Muscle of leg (tissue), 11 donors: ENCODE data around the gene E4F1. TPM values are rescaled to one million over a fixed set of nuclear protein-coding genes. Genes with fewer than 3 reads are reported as not detected.
"Not testable (repeated sequence)": the region's sequence is repeated elsewhere in the genome, so short reads cannot be mapped to it uniquely, and the experiment has no call there.

Experiments used
- DNase-seq: peaks from one replicate; pipeline ENCODE4 v3.0.0; 2013
- H3K27ac ChIP-seq: one replicate; pipeline ENCODE4 v1.5.1; 2013; ENCODE audit warnings: mild to moderate bottlenecking, low read length, control low read depth
- H3K27me3 ChIP-seq: one replicate; pipeline ENCODE4 v1.6.1; 2013; ENCODE audit warnings: low read length; ENCODE audit not compliant: control insufficient read depth, insufficient read depth
- H3K36me3 ChIP-seq: one replicate; pipeline ENCODE4 v1.6.1; 2013; ENCODE audit warnings: low read length; ENCODE audit not compliant: control insufficient read depth, insufficient read depth
- H3K4me1 ChIP-seq: one replicate; pipeline ENCODE4 v1.6.1; 2013; ENCODE audit warnings: low read length; ENCODE audit not compliant: control insufficient read depth, insufficient read depth
- H3K4me3 ChIP-seq: one replicate; pipeline ENCODE4 v1.5.1; 2013; ENCODE audit warnings: low read length, control low read depth
- H3K9me3 ChIP-seq: replicated peaks from 2 replicates; pipeline ENCODE4 v1.6.1; 2013; ENCODE audit warnings: low read depth, low read length; ENCODE audit not compliant: control insufficient read depth
- WGBS: methylation state at CpG from one replicate; pipeline ENCODE4 v1.1.5; 2013; ENCODE audit warnings: missing lambda C conversion rate; ENCODE audit not compliant: insufficient coverage; 5-methylcytosine and 5-hydroxymethylcytosine counted together
- polyA plus RNA-seq, 8 donors: library from polyadenylated mRNA; unstranded; fragments of 120-200 nt; gene quantifications; one replicate each; pipeline versions ENCODE4 v1.2.1 to v1.2.3, GENCODE V29; 2013; ENCODE audit warnings: inconsistent platforms in 1 of 8, low replicate concordance in 1 of 8; ENCODE audit not compliant: insufficient read length in 8 of 8, insufficient read depth in 1 of 8
- total RNA-seq: library from RNA; stranded (reverse); fragments of 120-200 nt; gene quantifications from one replicate; pipeline ENCODE4 v1.2.4, GENCODE V29; 2013

Gene E4F1
- total and polyA plus RNA-seq, 9 donors: 14.2 to 19.3 (median 17.7) TPM

GRCh38 chr16:2257726-2258125 is 34.3 kb downstream of the E4F1 start:
- DNase-seq: no peak
- peaks cover 77% of the 10 kb centered on the region for H3K36me3 ChIP-seq
- no peak overlapping the region for H3K27ac ChIP-seq
- no peaks in the 10 kb centered on the region for H3K4me1 ChIP-seq
- H3K27me3 ChIP-seq: no peaks in the 10 kb centered on the region
- no peaks in the 10 kb centered on the region for H3K9me3 ChIP-seq
- 97% methylated on average over 4 of the region's 6 CpGs for WGBS
- H3K4me3 ChIP-seq: no peak overlapping the region

- not testable (repeated sequence) for DNase-seq, H3K4me3 ChIP-seq, H3K27ac ChIP-seq, H3K27me3 ChIP-seq, H3K9me3 ChIP-seq, H3K4me1 ChIP-seq
- 95% methylated on average over 6 of the region's 7 CpGs for WGBS
- H3K36me3 ChIP-seq: peaks cover 78% of the 10 kb centered on the region
Observed at GRCh38 chr16:2258530-2258929, 35.1 kb downstream of the E4F1 start.

- DNase-seq: no peak
- peaks cover 76% of the 10 kb centered on the region for H3K36me3 ChIP-seq
- H3K4me3 ChIP-seq: no peak overlapping the region
- H3K27ac ChIP-seq: no peak overlapping the region
- H3K4me1 ChIP-seq: no peaks in the 10 kb centered on the region
- H3K9me3 ChIP-seq: no peaks in the 10 kb centered on the region
- no CpG with 5 or more reads among the region's 8 CpGs for WGBS
- H3K27me3 ChIP-seq: no peaks in the 10 kb centered on the region
Observed at GRCh38 chr16:2260250-2260649, 36.9 kb downstream of the E4F1 start.

- not testable (repeated sequence) for H3K4me3 ChIP-seq, DNase-seq, H3K27me3 ChIP-seq, H3K27ac ChIP-seq, H3K4me1 ChIP-seq, H3K9me3 ChIP-seq
- 86% methylated on average over 11 of the region's 14 CpGs for WGBS
- H3K36me3 ChIP-seq: peaks cover 49% of the 10 kb centered on the region
Observed at GRCh38 chr16:2263026-2263425, 39.6 kb downstream of the E4F1 start.

GRCh38 chr16:2266887-2267286 is 43.5 kb downstream of the E4F1 start:
- H3K27me3 ChIP-seq, H3K9me3 ChIP-seq, DNase-seq, H3K27ac ChIP-seq: not testable (repeated sequence)
- peaks cover 27% of the 10 kb centered on the region for H3K4me1 ChIP-seq
- peak overlapping the region; percentile 77 for H3K4me3 ChIP-seq
- H3K36me3 ChIP-seq: peaks cover 31% of the 10 kb centered on the region
- WGBS: no CpG with 5 or more reads among the region's 12 CpGs

DNA sequence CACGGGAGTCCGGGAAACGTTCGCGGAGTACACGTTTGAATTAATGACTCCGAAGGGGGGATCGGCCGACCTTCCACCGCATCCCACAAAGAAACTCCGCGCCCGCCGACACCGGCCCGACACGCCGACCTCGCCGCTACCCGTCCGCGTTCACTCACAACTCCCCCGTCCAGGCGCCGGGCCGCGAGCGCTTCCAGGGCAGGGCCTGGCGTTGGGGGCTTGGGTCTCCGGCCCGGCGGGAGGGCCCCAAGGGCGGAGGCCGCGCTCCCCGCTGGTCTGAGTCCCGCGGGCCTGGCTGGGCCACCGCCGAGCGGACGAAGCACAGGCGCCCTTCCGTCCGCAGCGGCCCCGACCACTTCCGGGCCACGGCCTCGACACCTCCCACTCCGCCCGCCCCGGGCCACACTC is 44.1 kb downstream of the E4F1 start:
- Histone ChIP-seq H3K36me3 (peaks cover 24% of the 10 kb centered on the region), H3K4me3 (peak overlapping the region; percentile 77), H3K4me1 (peaks cover 27% of the 10 kb centered on the region), H3K27ac (peak overlapping the region; percentile 97)
- H3K9me3 ChIP-seq, H3K27me3 ChIP-seq, DNase-seq: not testable (repeated sequence)
- WGBS: 0% methylated on average over 47 of the region's 54 CpGs

GRCh38 chr16:2267913-2268666 is 44.7 kb downstream of the E4F1 start, which contains the start of gene RNPS1:
TSS of gene RNPS1 (minus strand) at chr16:2268126. CDS start at chr16:2264643, 3,483 bp downstream.
- H3K27ac ChIP-seq: peak within 1 kb of the TSS; percentile 97
- WGBS: under 1% methylated on average over 85 of the region's 88 CpGs
- H3K4me3 ChIP-seq: peak within 1 kb of the TSS; percentile 77
- peaks cover 27% of the 10 kb centered on the region for H3K4me1 ChIP-seq
- H3K36me3 ChIP-seq: peaks cover 19% of the 10 kb centered on the region
- no peaks in the 10 kb centered on the region for H3K27me3 ChIP-seq
- peak; percentile 99 for DNase-seq
- no peaks in the 10 kb centered on the region for H3K9me3 ChIP-seq

GRCh38 chr16:2270070-2270462 is 46.7 kb downstream of the E4F1 start:
- DNase-seq: no peak
- no peak overlapping the region for H3K4me3 ChIP-seq
- H3K4me1 ChIP-seq: peaks cover 27% of the 10 kb centered on the region
- no peaks in the 10 kb centered on the region for H3K27me3 ChIP-seq
- no peaks in the 10 kb centered on the region for H3K9me3 ChIP-seq
- no peak overlapping the region for H3K27ac ChIP-seq
- WGBS: 88% methylated on average over 5 of the region's 9 CpGs
- H3K36me3 ChIP-seq: no peaks in the 10 kb centered on the region

- H3K4me3 ChIP-seq: no peak overlapping the region
- DNase-seq: no peak
- no peaks in the 10 kb centered on the region for H3K36me3 ChIP-seq
- WGBS: 57% methylated on average over 11 of the region's 15 CpGs
- H3K9me3 ChIP-seq: no peaks in the 10 kb centered on the region
- no peak overlapping the region for H3K27ac ChIP-seq
- H3K4me1 ChIP-seq: peaks cover 31% of the 10 kb centered on the region
- H3K27me3 ChIP-seq: no peaks in the 10 kb centered on the region
Observed at GRCh38 chr16:2270588-2271470, 47.4 kb downstream of the E4F1 start.

DNA sequence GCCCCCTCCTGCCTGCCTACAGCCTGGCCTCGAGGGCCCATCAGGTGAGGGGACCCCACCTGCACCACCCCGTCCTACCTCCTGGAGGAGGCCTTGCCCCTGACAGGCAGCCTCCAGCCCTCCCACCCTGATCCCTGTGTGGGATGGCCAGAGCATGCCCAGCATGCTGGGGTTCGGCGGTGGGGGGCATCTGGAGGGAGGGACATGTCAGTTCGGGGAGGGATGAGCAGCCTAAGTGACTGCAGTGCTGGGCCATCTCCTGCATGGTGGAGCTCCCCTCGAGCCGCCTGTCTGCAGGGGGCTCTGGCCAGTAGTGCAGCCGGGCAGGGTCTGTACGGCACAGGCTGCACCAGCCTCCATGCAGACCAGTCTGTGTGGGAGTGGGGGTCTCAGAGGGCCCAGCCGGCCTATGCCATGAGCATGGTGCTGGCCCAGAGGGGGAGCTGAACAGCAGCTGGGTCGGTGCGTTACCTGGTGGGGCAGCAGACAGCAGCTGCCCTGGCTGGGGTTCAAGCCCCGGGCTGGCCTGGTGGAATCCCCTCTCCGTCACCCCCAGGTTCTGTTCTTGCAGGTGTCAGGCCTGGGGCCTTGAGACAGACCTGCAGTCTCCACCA is 48.6 kb downstream of the E4F1 start:
- WGBS: 89% methylated on average over 9 of the region's 14 CpGs
- Histone ChIP-seq H3K4me1 (peaks cover 34% of the 10 kb centered on the region), H3K36me3 (no peaks in the 10 kb centered on the region), H3K27ac (no peak overlapping the region), H3K27me3 (no peaks in the 10 kb centered on the region), H3K4me3 (no peak overlapping the region), H3K9me3 (no peaks in the 10 kb centered on the region)
- DNase-seq: no peak
